H1 (cell line): Measurements from ENCODE around the gene TMEM135. TPM values are rescaled to one million over a fixed set of nuclear protein-coding genes. Genes with fewer than 3 reads are reported as not detected.

Source experiments
- CTCF ChIA-PET: fragments of 300-600 bp; sonication (Branson Sonifier 250); formaldehyde crosslinking; loops from one replicate; lab custom pipeline; 2021; ENCODE audit not compliant: partially characterized antibody; lab: Charles Lee
- POLR2A ChIA-PET: fragments of 300-600 bp; sonication (Branson Sonifier 250); formaldehyde crosslinking; loops from one replicate; lab custom pipeline; 2021; ENCODE audit warnings: inconsistent platforms; ENCODE audit not compliant: partially characterized antibody; lab: Charles Lee
- DNase-seq, 2 experiments: peaks; one replicate each; pipeline versions ENCODE4 v3.0.0 to v3.0.0-alpha.2; 2010 to 2022; ENCODE audit warnings: low spot score in 2 of 2, low read depth in 1 of 2, mixed read lengths in 1 of 2
- FAIRE-seq: peaks from 2 replicates; lab custom pipeline; 2011; peaks lifted over from hg19 to GRCh38; lab: Jason Lieb, UNC
- H2AFZ ChIP-seq: 2 replicates; pipeline ENCODE4 v1.8.1; 2012; ENCODE audit warnings: low read length, inconsistent platforms
- H2AK5ac ChIP-seq: 2 replicates; pipeline ENCODE4 v1.6.1; 2013; ENCODE audit warnings: low read depth, low read length
- H2BK120ac ChIP-seq: replicated peaks from 2 replicates; pipeline ENCODE3; 2013; ENCODE audit warnings: low read depth, low read length, inconsistent platforms
- H2BK12ac ChIP-seq: 2 replicates; pipeline ENCODE4 v1.6.1; 2013; ENCODE audit warnings: low read depth, low read length
- H2BK15ac ChIP-seq: 2 replicates; pipeline ENCODE4 v1.6.1; 2013; ENCODE audit warnings: low read length
- H2BK20ac ChIP-seq: 2 replicates; pipeline ENCODE4 v1.6.1; 2013; ENCODE audit warnings: low read length
- H2BK5ac ChIP-seq: 2 replicates; pipeline ENCODE4 v1.6.1; 2013; ENCODE audit warnings: low read depth, low read length
- H3K14ac ChIP-seq: 2 replicates; pipeline ENCODE4 v1.6.1; 2013; ENCODE audit warnings: inconsistent platforms; ENCODE audit not compliant: insufficient read length
- H3K18ac ChIP-seq: 2 replicates; pipeline ENCODE4 v1.6.1; 2013; ENCODE audit warnings: low read length; ENCODE audit errors: extremely low read depth
- H3K23ac ChIP-seq: 2 replicates; pipeline ENCODE4 v1.6.1; 2013; ENCODE audit warnings: inconsistent platforms; ENCODE audit not compliant: insufficient read length
- H3K23me2 ChIP-seq: 2 replicates; pipeline ENCODE4 v1.6.1; 2013; ENCODE audit warnings: low read depth, low read length
- H3K27ac ChIP-seq: 2 replicates; pipeline ENCODE4 v1.6.1; 2011; ENCODE audit warnings: low read depth, low read length, inconsistent platforms
- H3K27me3 ChIP-seq, 4 experiments: replicated peaks in 1 of 4; 1 replicate in 1 of 4; 2 replicates in 3 of 4; pipeline versions ENCODE4 v1.6.1 to v1.8.1; 2011 to 2013; ENCODE audit warnings: low read length in 3 of 4, mild to moderate bottlenecking in 3 of 4, inconsistent platforms in 2 of 4, mixed read lengths in 2 of 4, moderate library complexity in 1 of 4; ENCODE audit not compliant: control insufficient read depth in 3 of 4, insufficient read depth in 3 of 4; ENCODE audit errors: extremely low read depth in 1 of 4
- H3K36me3 ChIP-seq, 4 experiments: 2 replicates each; pipeline versions ENCODE4 v1.6.1 to v1.8.1; 2011 to 2013; ENCODE audit warnings: mild to moderate bottlenecking in 4 of 4, low read length in 3 of 4, moderate library complexity in 2 of 4, control low read depth in 1 of 4, inconsistent platforms in 1 of 4; ENCODE audit not compliant: insufficient read depth in 4 of 4, control insufficient read depth in 2 of 4
- H3K4ac ChIP-seq: replicated peaks from 2 replicates; pipeline ENCODE3; 2013; ENCODE audit warnings: low read length, low read depth, mixed read lengths, inconsistent platforms; ENCODE audit not compliant: insufficient read length
- H3K4me1 ChIP-seq, 4 experiments: replicated peaks in 1 of 4; 1 replicate in 1 of 4; 2 replicates in 3 of 4; pipeline versions ENCODE4 v1.6.1 to v1.8.1; 2011 to 2013; ENCODE audit warnings: low read length in 3 of 4, inconsistent platforms in 2 of 4, mixed read lengths in 1 of 4; ENCODE audit not compliant: insufficient read depth in 4 of 4, control insufficient read depth in 3 of 4
- H3K4me2 ChIP-seq, 2 experiments: 2 replicates each; pipeline versions ENCODE4 v1.6.1 to v1.8.1; 2011 to 2013; ENCODE audit warnings: low read depth in 2 of 2, low read length in 2 of 2, control low read depth in 1 of 2, inconsistent platforms in 1 of 2, mild to moderate bottlenecking in 1 of 2; ENCODE audit not compliant: insufficient read depth in 1 of 2
- H3K4me3 ChIP-seq, 4 experiments: fragments of 200-600, 300-600 bp in 1 of 4; sonication (generic), shearing (Covaris generic), sonication (Bioruptor Twin) in 1 of 4; 2 replicates each; pipeline versions ENCODE4 v1.5.1 to v1.8.1; 2011 to 2016; ENCODE audit warnings: low read length in 4 of 4, low read depth in 3 of 4, control low read depth in 2 of 4, inconsistent platforms in 2 of 4, mild to moderate bottlenecking in 2 of 4, mixed read lengths in 1 of 4, moderate library complexity in 1 of 4; ENCODE audit not compliant: insufficient read depth in 2 of 4; ENCODE audit errors: extremely low read depth in 1 of 4
- H3K56ac ChIP-seq: replicated peaks from 2 replicates; pipeline ENCODE3; 2013; ENCODE audit warnings: low read depth, mild to moderate bottlenecking, mixed read lengths, low read length, inconsistent platforms; ENCODE audit not compliant: insufficient read length
- H3K79me1 ChIP-seq: 2 replicates; pipeline ENCODE4 v1.6.1; 2013; ENCODE audit warnings: low read depth, low read length, control low read depth
- H3K79me2 ChIP-seq, 2 experiments: 2 replicates each; pipeline versions ENCODE4 v1.6.1 to v1.8.1; 2012 to 2013; ENCODE audit warnings: low read length in 2 of 2, mild to moderate bottlenecking in 2 of 2, inconsistent platforms in 1 of 2; ENCODE audit not compliant: insufficient read depth in 2 of 2, control insufficient read depth in 1 of 2
- H3K9ac ChIP-seq, 4 experiments: replicated peaks in 1 of 4; 1 replicate in 1 of 4; 2 replicates in 3 of 4; pipeline versions ENCODE4 v1.6.1 to v1.8.1; 2011 to 2013; ENCODE audit warnings: low read depth in 3 of 4, low read length in 3 of 4, control low read depth in 2 of 4, mild to moderate bottlenecking in 2 of 4, moderate library complexity in 2 of 4, inconsistent platforms in 1 of 4; ENCODE audit errors: extremely low read depth in 1 of 4
- H3K9me3 ChIP-seq, 2 experiments: 2 replicates each; pipeline versions ENCODE4 v1.6.1 to v1.8.1; 2012 to 2013; ENCODE audit warnings: mild to moderate bottlenecking in 2 of 2, moderate library complexity in 2 of 2, control low read depth in 1 of 2, inconsistent platforms in 1 of 2, low read depth in 1 of 2, low read length in 1 of 2, mixed read lengths in 1 of 2; ENCODE audit not compliant: insufficient read depth in 2 of 2
- H4K20me1 ChIP-seq, 2 experiments: replicated peaks in 1 of 2; 2 replicates each; pipeline versions ENCODE3 to v1.8.1; 2011 to 2013; ENCODE audit warnings: inconsistent platforms in 2 of 2, low read length in 2 of 2, mild to moderate bottlenecking in 1 of 2; ENCODE audit not compliant: insufficient read depth in 2 of 2, control insufficient read depth in 1 of 2
- H4K5ac ChIP-seq: 2 replicates; pipeline ENCODE4 v1.6.1; 2013; ENCODE audit warnings: low read length, low read depth, mixed read lengths, inconsistent platforms; ENCODE audit not compliant: insufficient read length
- H4K8ac ChIP-seq: 2 replicates; pipeline ENCODE4 v1.8.0; 2013; ENCODE audit warnings: mild to moderate bottlenecking, moderate library complexity, low read length, inconsistent platforms; ENCODE audit not compliant: insufficient read depth; ENCODE audit errors: extremely low read depth
- H4K91ac ChIP-seq: replicated peaks from 2 replicates; pipeline ENCODE3; 2013; ENCODE audit warnings: low read length, mixed read lengths, inconsistent platforms; ENCODE audit not compliant: insufficient read length
- FOSL1 ChIP-seq: IDR thresholded peaks from 2 replicates; pipeline ENCODE4 v1.6.1; 2011; ENCODE audit warnings: mild to moderate bottlenecking, low read depth, low read length, moderate library complexity; ENCODE audit not compliant: insufficient read depth
- KDM4A ChIP-seq: IDR thresholded peaks from one replicate; pipeline ENCODE4 v1.7.1; 2012; ENCODE audit warnings: low read depth, mild to moderate bottlenecking, moderate library complexity, low read length, inconsistent platforms; ENCODE audit not compliant: severe bottlenecking
- MAFK ChIP-seq: IDR thresholded peaks from 2 replicates; pipeline ENCODE4 v1.6.1; 2012; ENCODE audit warnings: low read depth, mild to moderate bottlenecking, improper control_type of control experiment, low read length
- NANOG ChIP-seq: IDR thresholded peaks from 2 replicates; pipeline ENCODE4 v1.6.1; 2011; ENCODE audit warnings: low read length, low read depth, mild to moderate bottlenecking, inconsistent platforms; ENCODE audit not compliant: insufficient read depth, poor library complexity, severe bottlenecking
- RBBP5 ChIP-seq: IDR thresholded peaks from 2 replicates; pipeline ENCODE4 v1.7.1; 2012; ENCODE audit warnings: low read depth, mild to moderate bottlenecking, inconsistent platforms, low read length, moderate library complexity, borderline replicate concordance
- RNF2 ChIP-seq: fragments of 200-900, 300-1000 bp; sonication (generic); IDR thresholded peaks from 2 replicates; pipeline ENCODE4 v1.7.1; 2016; ENCODE audit warnings: borderline replicate concordance, low read depth, mild to moderate bottlenecking, antibody characterized with exemption, low read length; ENCODE audit not compliant: poor library complexity, severe bottlenecking; ENCODE audit errors: missing control alignments
- SP2 ChIP-seq: IDR thresholded peaks from 2 replicates; pipeline ENCODE4 v1.6.1; 2012; ENCODE audit warnings: mild to moderate bottlenecking, low read length, inconsistent platforms
- SUZ12 ChIP-seq: fragments of 200-600 bp; sonication (generic); IDR thresholded peaks from 2 replicates; pipeline ENCODE4 v1.6.1; 2012; ENCODE audit warnings: mild to moderate bottlenecking, inconsistent platforms, low read length, moderate library complexity, mixed read lengths
- YY1 ChIP-seq: IDR thresholded peaks from 2 replicates; pipeline ENCODE4 v1.6.1; 2011; ENCODE audit warnings: low read depth, mild to moderate bottlenecking, low read length
- ZNF274 ChIP-seq: IDR thresholded peaks from 2 replicates; pipeline ENCODE4 v1.7.0; 2012; ENCODE audit warnings: low read length, borderline replicate concordance; ENCODE audit errors: extremely low read depth
- WGBS, 2 experiments: shearing (Covaris generic) in 1 of 2; methylation state at CpG; one replicate each; pipeline versions ENCODE4 v1.1.6 to v1.1.7; 2013 to 2015; ENCODE audit warnings: low lambda C conversion rate in 2 of 2, mixed read lengths in 2 of 2, inconsistent platforms in 1 of 2, low coverage in 1 of 2, missing lambda C conversion rate in 1 of 2; ENCODE audit not compliant: insufficient replicate concordance in 2 of 2, insufficient coverage in 1 of 2, insufficient read length in 1 of 2; ENCODE audit errors: extremely low coverage in 1 of 2, missing lambda C conversion rate in 1 of 2; 5-methylcytosine and 5-hydroxymethylcytosine counted together
- polyA plus RNA-seq, 7 experiments: library from polyadenylated mRNA; depleted of rRNA in 3 of 7; stranded (reverse) in 5 of 7; unstranded in 2 of 7; fragments of >200 nt in 5 of 7; fragments of 200-250 nt in 2 of 7; gene quantifications; 1 replicate in 5 of 7; 2 replicates in 1 of 7; 4 replicates in 1 of 7; pipeline versions ENCODE4 v1.2.1 to v1.2.3, GENCODE V29; 2011 to 2013; ENCODE audit warnings: missing spikeins in 2 of 7, mixed read lengths in 2 of 7
- total RNA-seq: library from RNA; stranded (reverse); fragmentation: NEBNext Ultra II Directional; extraction: Animal tissue kit (Norgen Biotek cat#: 25700); gene quantifications from 2 replicates; pipeline ENCODE4 v1.2.1, GENCODE V29; 2021
- TF ChIP-seq, protein P1 (sequence below): IDR thresholded peaks from 2 replicates; pipeline ENCODE4 v1.6.1; 2012; ENCODE audit warnings: inconsistent platforms

The TMEM135 gene
- total and polyA plus RNA-seq, 2 of the 8 experiments (the other 6 are each of a cell fraction or from before 2014, with no cell fraction given), result 9.3 to 31.3 TPM

DNA sequence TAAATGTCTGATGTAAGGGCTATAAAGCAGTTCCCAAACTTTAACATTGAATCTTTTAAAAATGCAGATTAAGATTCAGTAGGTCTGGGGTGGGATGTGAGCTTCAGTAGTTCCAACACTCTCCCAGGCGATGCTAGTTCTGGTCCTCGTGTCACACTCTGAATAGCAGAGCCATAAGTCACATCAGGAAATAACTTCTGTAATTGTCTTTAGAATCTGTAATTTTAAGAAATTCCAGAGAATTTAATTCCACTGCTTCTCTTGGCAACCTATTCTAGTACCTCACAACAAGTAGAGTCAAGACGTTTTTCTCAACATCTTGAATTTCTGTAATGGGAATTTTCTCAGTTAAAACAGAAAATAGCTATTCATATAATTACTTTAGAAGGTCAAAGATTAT is 223.1 kb downstream of the TMEM135 start:
- no peak for FAIRE-seq
- H2AFZ ChIP-seq, result no peak overlapping the region
- TF ChIP-seq FOSL1, result no peak
- TF ChIP-seq KDM4A, result no peak
- no peak for TF ChIP-seq SUZ12
- TF ChIP-seq RBBP5, result no peak
- TF ChIP-seq NANOG, result no peak
- TF ChIP-seq, protein P1, sequence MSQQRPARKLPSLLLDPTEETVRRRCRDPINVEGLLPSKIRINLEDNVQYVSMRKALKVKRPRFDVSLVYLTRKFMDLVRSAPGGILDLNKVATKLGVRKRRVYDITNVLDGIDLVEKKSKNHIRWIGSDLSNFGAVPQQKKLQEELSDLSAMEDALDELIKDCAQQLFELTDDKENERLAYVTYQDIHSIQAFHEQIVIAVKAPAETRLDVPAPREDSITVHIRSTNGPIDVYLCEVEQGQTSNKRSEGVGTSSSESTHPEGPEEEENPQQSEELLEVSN, result no peak
- TF ChIP-seq YY1, result no peak
- TF ChIP-seq SP2, result no peak
- TF ChIP-seq MAFK, result no peak
- no peak for TF ChIP-seq ZNF274
- TF ChIP-seq RNF2, result no peak

More for the DNA sequence above, 223.1 kb downstream of the TMEM135 start:
- Histone ChIP-seq H4K20me1 (no peaks in the 10 kb centered on the region), H3K27me3 (no peaks in the 10 kb centered on the region), H2BK20ac (no peak overlapping the region), H2AK5ac (no peak overlapping the region), H3K56ac (no peak overlapping the region), H3K36me3 (no peaks in the 10 kb centered on the region), H3K4me2 (no peak overlapping the region), H3K23me2 (no peaks in the 10 kb centered on the region), H3K4ac (no peak overlapping the region), H3K4me1 (no peaks in the 10 kb centered on the region; a peak in 1 of 7 replicates), H3K27ac (no peak overlapping the region), H3K79me1 (no peaks in the 10 kb centered on the region), H4K8ac (no peak overlapping the region), H4K91ac (no peak overlapping the region), H2BK12ac (no peak overlapping the region), H3K9me3 (no peaks in the 10 kb centered on the region), H3K4me3 (no peak overlapping the region), H3K79me2 (no peaks in the 10 kb centered on the region), H2BK120ac (no peak overlapping the region), H3K14ac (no peak overlapping the region), H2BK15ac (no peak overlapping the region), H3K18ac (no peak overlapping the region), H3K23ac (no peak overlapping the region), H2BK5ac (no peak overlapping the region), H4K5ac (no peak overlapping the region), H3K9ac (no peak overlapping the region)
- no peak for DNase-seq
- WGBS, 2 experiments, result 84% methylated on average over 3 of the region's 3 CpGs; no CpG with 5 or more reads in 1 of the 2 experiments
- CTCF ChIA-PET, result interaction anchor here (0.8 kb wide), 1 partner anchor 90 kb away, joined by 3 read pairs; no protein-coding TSS in a partner anchor
- POLR2A ChIA-PET, result no interaction called here
